ENCODE measurements around the gene KRTAP16-1.

KRTAP16-1 gene

GRCh38 chr17:41329279-41329948 is 20.3 kb upstream of the KRTAP16-1 start:
- DNase-seq (ENCODE audit: low spot score) = peak; percentile 42

GRCh38 chr17:41328207-41328606 is 19.1 kb upstream of the KRTAP16-1 start:
- no peak for DNase-seq (ENCODE audit: low spot score)

GRCh38 chr17:41327411-41328120 is 18.5 kb upstream of the KRTAP16-1 start:
- no peak for DNase-seq (ENCODE audit: low spot score)

GRCh38 chr17:41326173-41327145 is 17.4 kb upstream of the KRTAP16-1 start:
- DNase-seq (ENCODE audit: low spot score) = no peak

GRCh38 chr17:41325611-41326010 is 16.5 kb upstream of the KRTAP16-1 start:
- no peak for DNase-seq (ENCODE audit: low spot score)

GRCh38 chr17:41325126-41325525 is 16.0 kb upstream of the KRTAP16-1 start:
- DNase-seq (ENCODE audit: low spot score) = no peak

GRCh38 chr17:41324180-41325075 is 15.3 kb upstream of the KRTAP16-1 start:
- peak; percentile 23 for DNase-seq (ENCODE audit: low spot score)

- no peak for DNase-seq (ENCODE audit: low spot score)
Measured at GRCh38 chr17:41322903-41323895, 14.1 kb upstream of the KRTAP16-1 start.

GRCh38 chr17:41322094-41322902 is 13.2 kb upstream of the KRTAP16-1 start:
- DNase-seq (ENCODE audit: low spot score) = no peak

- DNase-seq (ENCODE audit: low spot score) = no peak
Measured at GRCh38 chr17:41318231-41318630, 9.1 kb upstream of the KRTAP16-1 start.

- DNase-seq (ENCODE audit: low spot score) = no peak
Measured at GRCh38 chr17:41315814-41316445, 6.8 kb upstream of the KRTAP16-1 start.

GRCh38 chr17:41315204-41315794 is 6.2 kb upstream of the KRTAP16-1 start, which contains the start of gene KRTAP17-1:
Gene KRTAP17-1 (minus strand): TSS chr17:41315710. CDS start chr17:41315650, 60 bp downstream.
- DNase-seq (ENCODE audit: low spot score) = no peak

GRCh38 chr17:41311111-41311510 is 2.0 kb upstream of the KRTAP16-1 start:
- no peak for DNase-seq (ENCODE audit: low spot score)

- no peak for DNase-seq (ENCODE audit: low spot score)
Measured at GRCh38 chr17:41308251-41308917, 725 bp downstream of the KRTAP16-1 start.

- no peak for DNase-seq (ENCODE audit: low spot score)
Measured at GRCh38 chr17:41307647-41308046, 1.5 kb downstream of the KRTAP16-1 start.

GRCh38 chr17:41304091-41304490 is 5.0 kb downstream of the KRTAP16-1 start:
- DNase-seq (ENCODE audit: low spot score) = no peak

GRCh38 chr17:41302981-41303380 is 6.1 kb downstream of the KRTAP16-1 start:
- DNase-seq (ENCODE audit: low spot score) = no peak

Measured in HuH-7.5 (cell line).